Hematopoietic multipotent progenitor cell treated with erythropoietin and hydrocortisone succinate and interleukin-3 and kit ligand, for 4 days (in vitro differentiated cells): Measurements from ENCODE around the gene LRRC26.

Source experiments
- DNase-seq: peaks from one replicate; pipeline ENCODE4 v3.0.0-alpha.2; 2015

The LRRC26 gene

GRCh38 chr9:137198902-137199283, 29.0 kb upstream of the LRRC26 start:
- no peak for DNase-seq

DNA sequence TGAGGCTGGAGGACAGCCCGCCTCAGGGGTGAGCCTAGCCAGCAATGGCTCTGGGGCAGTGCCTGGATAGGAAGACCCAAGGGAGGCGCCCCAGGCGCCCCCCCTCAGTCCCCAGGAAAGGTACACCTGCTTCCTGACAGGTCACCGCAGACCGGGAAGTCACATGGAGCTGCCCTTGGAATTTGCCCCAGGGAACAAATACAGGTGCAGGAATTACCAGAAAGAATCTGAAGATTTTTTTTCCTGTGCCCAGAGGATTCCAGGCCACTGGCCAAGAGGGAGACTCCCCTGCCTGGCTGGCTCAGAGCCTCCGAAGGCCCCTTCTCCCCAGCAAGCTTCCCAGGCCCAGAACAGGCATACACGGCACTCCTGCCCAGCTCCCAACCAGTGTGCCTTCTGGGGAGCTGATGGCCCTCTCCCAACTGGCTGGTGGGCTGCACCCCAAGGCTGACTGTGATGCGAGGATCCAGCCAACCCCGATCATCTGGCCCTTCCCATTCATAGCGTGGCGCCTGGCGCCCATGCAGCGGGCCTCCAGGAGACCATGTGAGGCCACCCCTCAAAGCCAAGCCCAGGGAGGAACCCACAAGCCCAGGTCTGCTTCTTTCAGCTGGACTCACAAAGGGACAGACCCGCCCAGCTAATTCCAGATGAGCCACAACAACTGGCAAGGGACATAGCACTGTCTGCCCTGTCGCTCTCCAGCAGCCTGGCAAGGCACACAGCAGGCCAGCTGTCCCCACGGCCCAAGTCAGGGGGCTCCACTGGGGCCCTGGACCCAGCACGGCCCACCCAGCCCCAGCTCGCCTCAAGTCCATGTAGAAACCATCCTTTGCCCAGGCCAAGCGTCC, 28.4 kb upstream of the LRRC26 start:
- DNase-seq = no peak

GRCh38 chr9:137195525-137196220, 25.8 kb upstream of the LRRC26 start:
- no peak for DNase-seq

- DNase-seq = no peak
Measured at GRCh38 chr9:137194909-137195308, 25.1 kb upstream of the LRRC26 start.

GRCh38 chr9:137194388-137194787, 24.5 kb upstream of the LRRC26 start:
- DNase-seq = no peak

GRCh38 chr9:137193771-137194170, 23.9 kb upstream of the LRRC26 start:
- DNase-seq = no peak

DNA sequence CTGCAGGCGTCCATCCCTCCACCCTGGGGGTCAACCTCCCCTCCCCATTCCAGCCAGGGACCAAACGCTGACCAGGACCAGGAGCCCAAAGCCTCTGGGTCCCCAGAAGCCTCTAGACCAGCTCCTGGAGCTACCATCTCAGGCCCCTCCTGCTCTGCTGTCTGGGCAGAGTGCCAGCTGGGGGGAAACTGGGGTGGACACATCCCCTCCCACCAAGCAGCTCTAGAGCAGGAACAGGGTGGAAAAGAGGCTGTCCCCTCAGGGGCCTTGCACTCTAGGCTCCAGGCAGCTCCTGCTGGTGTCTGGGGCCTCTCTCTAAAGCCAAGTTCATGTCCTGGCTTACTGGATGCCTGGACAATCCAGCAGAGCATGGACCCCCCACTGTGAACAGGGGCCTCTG, 23.0 kb upstream of the LRRC26 start:
- DNase-seq = no peak

GRCh38 chr9:137192448-137192780, 22.6 kb upstream of the LRRC26 start:
- DNase-seq = no peak

DNA sequence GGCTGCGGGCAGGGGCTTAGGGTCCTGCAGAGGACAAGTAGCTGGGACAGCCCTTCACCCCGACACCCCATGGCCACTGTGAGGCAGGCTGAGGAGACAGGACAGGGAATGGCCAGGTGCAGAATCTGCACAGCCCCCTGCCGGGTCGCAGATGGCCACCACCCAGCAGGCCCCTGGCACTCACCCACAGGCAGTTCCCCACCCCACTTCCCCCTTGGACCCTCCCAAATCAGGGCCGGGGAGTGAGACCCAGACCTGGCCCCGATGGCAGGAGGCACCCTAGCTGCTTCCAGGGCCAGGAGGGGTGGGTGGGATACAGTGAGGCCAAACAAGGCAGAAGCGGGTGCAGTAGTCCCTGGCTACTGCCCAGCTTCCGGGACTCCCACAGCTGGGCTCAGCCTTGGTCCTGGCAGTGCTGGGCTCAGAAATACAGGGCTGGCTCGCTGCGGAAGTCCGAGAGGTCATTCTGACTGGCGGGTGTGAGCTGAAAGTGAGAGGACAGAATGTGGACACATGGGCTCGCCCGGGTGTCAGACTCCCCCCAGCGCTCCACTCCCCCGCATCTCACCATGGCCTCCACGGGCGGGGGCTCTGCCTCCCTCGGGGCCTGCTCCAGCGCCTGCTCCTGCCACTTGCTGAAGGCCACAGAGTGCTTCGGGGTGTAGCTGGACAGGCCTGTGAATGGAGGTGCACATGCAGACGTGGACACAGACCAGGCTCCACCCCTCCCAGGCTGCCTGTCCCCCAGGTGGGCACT, 22.0 kb upstream of the LRRC26 start:
- no peak for DNase-seq

DNA sequence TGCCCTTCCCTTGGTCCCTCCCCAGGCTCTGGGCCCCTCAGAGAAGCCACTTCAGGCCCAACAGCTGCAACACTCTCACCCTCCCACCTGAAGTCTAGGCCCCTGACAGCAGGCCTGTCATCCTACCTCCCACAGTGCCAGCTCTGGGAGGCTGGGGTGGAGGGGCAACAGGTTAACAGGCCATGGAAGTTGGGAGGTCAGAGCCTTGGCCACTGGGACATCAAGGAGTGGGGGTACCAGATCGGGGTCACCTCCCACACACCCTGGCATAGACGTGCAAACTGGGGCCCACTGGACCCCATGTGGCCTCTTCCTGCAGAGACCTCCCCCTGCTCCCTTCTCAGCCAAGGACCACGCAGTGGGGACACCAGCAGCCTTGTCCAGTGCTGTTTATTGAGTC, 21.4 kb upstream of the LRRC26 start:
- DNase-seq = no peak

- peak; percentile 47 for DNase-seq
Measured at GRCh38 chr9:137190315-137190856, 20.5 kb upstream of the LRRC26 start.

- no peak for DNase-seq
Measured at GRCh38 chr9:137189297-137190295, 19.7 kb upstream of the LRRC26 start.

DNA sequence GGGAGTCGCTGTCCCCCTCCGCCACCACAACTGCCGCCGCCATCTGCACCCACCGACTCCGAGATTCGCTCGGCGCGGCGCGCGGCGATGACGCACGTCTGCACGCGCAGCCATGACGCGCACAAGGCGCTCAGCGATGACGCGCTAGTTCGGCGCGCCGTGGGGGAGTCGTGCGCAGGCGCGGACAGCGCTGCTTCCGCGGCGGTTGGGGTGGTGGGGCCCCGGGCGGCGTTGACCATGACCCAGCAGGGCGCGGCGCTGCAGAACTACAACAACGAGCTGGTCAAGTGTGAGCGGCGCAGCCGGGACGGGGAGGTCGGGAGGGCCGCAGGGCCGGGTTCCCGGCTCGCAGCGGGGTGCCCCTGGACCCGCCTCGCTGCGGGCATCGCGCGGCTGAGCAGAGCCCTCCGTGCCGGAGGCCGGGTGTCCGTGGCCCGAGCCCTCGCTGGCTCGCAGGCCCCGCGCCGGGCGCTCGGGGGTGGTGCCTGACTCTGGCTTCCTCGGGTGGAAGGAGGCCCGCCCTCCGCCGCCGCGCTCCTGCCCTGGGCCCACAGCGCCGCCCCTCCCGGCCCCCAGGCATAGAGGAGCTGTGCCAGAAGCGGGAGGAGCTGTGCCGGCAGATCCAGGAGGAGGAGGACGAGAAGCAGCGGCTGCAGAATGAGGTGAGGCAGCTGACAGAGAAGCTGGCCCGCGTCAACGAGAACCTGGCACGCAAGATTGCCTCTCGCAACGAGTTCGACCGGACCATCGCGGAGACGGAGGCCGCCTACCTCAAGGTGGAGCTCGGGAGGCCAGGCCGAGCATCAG, 18.8 kb upstream of the LRRC26 start, which contains the start of the genes ANAPC2 and SSNA1:
Gene ANAPC2, minus strand, starts transcription at position 71 of the 807 bp plus-strand sequence. Its CDS starts 28 bp downstream, at position 43.
Gene SSNA1, plus strand, starts transcription at position 187 of the 807 bp plus-strand sequence. Its CDS starts 51 bp downstream, at position 238.
- peak; percentile 96 for DNase-seq

- DNase-seq = no peak
Measured at GRCh38 chr9:137188086-137188489, 18.2 kb upstream of the LRRC26 start.

DNA sequence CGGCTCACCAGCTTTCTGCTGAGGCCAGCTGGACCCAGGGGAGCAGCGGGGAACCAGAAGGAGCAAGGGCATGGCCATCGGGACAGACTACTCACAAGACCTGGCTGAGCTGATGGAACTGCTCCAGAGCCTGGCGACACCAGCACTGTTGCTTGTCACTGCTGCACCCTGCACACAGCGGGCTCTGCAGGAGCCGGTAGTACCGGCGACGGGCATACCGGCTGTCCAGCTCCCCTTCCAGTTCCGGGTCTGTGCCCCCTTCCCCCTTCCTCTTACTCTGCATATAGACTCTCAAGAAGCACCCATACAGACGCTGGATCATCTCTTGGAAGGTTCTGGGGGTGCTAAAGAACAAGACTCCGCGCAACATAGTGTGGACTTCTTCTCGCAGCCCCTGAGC, 17.5 kb upstream of the LRRC26 start:
- no peak for DNase-seq

- DNase-seq = no peak
Measured at GRCh38 chr9:137186385-137186784, 16.5 kb upstream of the LRRC26 start.

- no peak for DNase-seq
Measured at GRCh38 chr9:137185921-137186320, 16.1 kb upstream of the LRRC26 start.

DNA sequence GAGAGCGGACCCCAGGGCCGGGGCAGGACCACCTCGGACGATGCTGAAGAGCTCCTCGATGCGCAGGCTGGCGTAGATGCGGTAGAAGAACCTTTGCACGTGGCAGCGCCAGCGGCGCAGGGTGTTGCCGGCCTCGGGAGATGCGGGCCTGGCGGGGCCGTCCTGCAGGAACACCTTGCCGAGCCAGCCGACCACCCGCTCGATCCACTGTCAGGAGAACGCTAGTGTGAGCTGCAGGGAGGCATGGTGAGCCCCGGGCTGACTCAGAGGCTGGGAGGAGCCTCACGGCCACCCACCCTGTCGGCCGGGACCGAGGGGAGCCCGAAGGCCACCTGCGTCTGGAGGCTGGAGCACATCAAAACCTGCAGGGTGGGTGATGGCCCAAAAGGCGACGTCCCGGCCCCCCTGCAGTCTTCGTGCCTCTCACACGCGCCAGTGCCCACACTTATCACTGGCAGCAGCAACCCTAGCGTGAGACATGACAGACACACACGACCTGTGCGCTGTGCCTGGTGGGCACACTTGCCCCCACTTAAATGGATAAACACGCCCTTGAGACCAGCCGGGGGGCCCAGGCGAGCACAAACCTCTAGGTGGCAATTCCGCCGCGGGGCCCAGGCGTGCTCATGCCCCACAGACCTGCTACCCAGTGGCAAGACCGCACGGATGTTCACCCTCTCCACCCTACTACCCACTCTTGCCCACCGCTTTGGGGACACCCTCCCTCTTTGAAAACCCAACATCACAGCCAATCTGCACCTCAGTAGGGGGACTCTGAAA, 15.2 kb upstream of the LRRC26 start:
- no peak for DNase-seq

DNA sequence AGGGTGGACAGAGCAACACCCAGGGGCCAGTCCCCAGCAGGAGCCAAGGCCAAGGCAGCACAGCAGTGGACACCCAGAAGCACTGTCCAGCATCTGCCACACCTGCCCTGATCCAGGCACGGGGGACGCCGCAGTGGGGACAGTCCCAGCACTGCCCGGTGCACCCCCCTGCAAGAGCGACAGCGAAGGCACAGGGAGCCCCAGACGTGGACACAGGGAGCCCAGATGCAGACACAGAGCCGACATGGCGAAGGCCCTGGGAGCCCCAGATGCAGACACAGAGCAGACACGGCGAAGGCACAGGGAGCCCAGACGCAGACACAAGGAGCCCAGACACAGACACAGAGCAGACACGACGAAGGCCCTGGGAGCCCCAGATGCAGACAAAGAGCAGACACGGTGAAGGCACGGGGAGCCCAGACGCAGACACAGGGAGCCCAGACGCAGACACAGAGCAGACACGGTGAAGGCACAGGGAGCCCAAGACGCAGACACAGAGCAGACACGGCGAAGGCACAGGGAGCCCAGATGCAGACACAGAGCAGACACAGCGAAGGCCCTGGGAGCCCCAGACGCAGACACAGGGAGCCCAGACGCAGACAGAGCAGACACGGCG, 14.2 kb upstream of the LRRC26 start:
- no peak for DNase-seq

- DNase-seq = no peak
Measured at GRCh38 chr9:137182836-137183235, 13.0 kb upstream of the LRRC26 start.
